ENCODE data around the gene GJA5.
A peak's percentile ranks its signal among the peaks of the same experiment; 100 is the strongest.

DNA sequence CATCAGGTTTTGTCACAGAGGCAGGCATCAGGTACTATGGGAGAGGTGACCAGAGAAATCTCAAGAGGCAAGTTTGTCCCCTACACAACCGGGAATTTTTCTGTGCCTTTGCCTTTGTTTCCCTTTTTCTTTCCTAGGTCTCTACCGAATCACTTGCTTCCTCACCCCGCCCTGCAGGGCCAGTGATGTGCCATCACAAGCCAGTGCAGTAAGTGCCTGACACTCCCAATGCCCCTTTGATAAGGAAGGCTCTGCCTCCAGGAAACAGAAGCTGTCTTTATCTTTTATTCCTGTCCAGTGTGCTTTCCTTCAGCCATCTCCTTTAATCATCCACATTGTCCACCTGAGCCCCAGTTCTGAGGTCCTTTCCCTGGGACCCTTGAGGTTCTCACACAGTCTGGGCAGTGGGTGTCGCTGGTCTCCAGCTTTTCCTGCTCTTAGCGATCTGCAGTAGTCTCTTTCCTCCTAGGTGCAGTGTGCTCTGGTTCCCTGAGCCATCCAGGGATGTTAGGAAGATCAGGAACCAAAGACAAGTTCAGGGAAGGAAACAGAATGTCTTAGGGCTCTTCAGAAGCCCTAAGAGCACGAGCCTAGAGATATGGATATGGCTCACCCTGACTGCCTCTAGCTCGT, 36.6 kb downstream of the GJA5 start:
- TF ChIP-seq, protein P1, sequence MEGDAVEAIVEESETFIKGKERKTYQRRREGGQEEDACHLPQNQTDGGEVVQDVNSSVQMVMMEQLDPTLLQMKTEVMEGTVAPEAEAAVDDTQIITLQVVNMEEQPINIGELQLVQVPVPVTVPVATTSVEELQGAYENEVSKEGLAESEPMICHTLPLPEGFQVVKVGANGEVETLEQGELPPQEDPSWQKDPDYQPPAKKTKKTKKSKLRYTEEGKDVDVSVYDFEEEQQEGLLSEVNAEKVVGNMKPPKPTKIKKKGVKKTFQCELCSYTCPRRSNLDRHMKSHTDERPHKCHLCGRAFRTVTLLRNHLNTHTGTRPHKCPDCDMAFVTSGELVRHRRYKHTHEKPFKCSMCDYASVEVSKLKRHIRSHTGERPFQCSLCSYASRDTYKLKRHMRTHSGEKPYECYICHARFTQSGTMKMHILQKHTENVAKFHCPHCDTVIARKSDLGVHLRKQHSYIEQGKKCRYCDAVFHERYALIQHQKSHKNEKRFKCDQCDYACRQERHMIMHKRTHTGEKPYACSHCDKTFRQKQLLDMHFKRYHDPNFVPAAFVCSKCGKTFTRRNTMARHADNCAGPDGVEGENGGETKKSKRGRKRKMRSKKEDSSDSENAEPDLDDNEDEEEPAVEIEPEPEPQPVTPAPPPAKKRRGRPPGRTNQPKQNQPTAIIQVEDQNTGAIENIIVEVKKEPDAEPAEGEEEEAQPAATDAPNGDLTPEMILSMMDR (conservative IDR thresholded peaks at IDR 0.05; ENCODE audit: low read depth in 2 of 2), result peak; percentile 93 to 98
- TF ChIP-seq POLR2AphosphoS5 (IDR thresholded peaks at IDR 0.05; ENCODE audit: low read depth), result no peak
- TF ChIP-seq JUNB (IDR thresholded peaks at IDR 0.05; ENCODE audit: unreplicated experiment), result no peak
- TF ChIP-seq EZH2 (IDR thresholded peaks at IDR 0.05; ENCODE audit: low read depth, unreplicated experiment), result no peak
- TF ChIP-seq EZH2phosphoT487 (IDR thresholded peaks at IDR 0.05; ENCODE audit: unreplicated experiment), result no peak
- no peak for TF ChIP-seq CREB1 (CRISPR knock-in tag; IDR thresholded peaks at IDR 0.05; ENCODE audit: low read depth)
- TF ChIP-seq, protein P2, sequence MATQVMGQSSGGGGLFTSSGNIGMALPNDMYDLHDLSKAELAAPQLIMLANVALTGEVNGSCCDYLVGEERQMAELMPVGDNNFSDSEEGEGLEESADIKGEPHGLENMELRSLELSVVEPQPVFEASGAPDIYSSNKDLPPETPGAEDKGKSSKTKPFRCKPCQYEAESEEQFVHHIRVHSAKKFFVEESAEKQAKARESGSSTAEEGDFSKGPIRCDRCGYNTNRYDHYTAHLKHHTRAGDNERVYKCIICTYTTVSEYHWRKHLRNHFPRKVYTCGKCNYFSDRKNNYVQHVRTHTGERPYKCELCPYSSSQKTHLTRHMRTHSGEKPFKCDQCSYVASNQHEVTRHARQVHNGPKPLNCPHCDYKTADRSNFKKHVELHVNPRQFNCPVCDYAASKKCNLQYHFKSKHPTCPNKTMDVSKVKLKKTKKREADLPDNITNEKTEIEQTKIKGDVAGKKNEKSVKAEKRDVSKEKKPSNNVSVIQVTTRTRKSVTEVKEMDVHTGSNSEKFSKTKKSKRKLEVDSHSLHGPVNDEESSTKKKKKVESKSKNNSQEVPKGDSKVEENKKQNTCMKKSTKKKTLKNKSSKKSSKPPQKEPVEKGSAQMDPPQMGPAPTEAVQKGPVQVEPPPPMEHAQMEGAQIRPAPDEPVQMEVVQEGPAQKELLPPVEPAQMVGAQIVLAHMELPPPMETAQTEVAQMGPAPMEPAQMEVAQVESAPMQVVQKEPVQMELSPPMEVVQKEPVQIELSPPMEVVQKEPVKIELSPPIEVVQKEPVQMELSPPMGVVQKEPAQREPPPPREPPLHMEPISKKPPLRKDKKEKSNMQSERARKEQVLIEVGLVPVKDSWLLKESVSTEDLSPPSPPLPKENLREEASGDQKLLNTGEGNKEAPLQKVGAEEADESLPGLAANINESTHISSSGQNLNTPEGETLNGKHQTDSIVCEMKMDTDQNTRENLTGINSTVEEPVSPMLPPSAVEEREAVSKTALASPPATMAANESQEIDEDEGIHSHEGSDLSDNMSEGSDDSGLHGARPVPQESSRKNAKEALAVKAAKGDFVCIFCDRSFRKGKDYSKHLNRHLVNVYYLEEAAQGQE (IDR thresholded peaks at IDR 0.05; ENCODE audit: unreplicated experiment), result no peak
- no peak for TF ChIP-seq ZNF114 (CRISPR knock-in tag; IDR thresholded peaks at IDR 0.05)
- TF ChIP-seq, protein P3, sequence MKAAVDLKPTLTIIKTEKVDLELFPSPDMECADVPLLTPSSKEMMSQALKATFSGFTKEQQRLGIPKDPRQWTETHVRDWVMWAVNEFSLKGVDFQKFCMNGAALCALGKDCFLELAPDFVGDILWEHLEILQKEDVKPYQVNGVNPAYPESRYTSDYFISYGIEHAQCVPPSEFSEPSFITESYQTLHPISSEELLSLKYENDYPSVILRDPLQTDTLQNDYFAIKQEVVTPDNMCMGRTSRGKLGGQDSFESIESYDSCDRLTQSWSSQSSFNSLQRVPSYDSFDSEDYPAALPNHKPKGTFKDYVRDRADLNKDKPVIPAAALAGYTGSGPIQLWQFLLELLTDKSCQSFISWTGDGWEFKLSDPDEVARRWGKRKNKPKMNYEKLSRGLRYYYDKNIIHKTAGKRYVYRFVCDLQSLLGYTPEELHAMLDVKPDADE (IDR thresholded peaks at IDR 0.05), result no peak
